Renal cortex interstitium (tissue), 11 donors: ENCODE measurements around the gene CACNG8. TPM values are rescaled to one million over a fixed set of nuclear protein-coding genes. Genes with fewer than 3 reads are reported as not detected.

Experiments
- DNase-seq, 11 donors: peaks; one replicate each; pipeline ENCODE4 v3.0.0-alpha.2; 2013; ENCODE audit warnings: low read depth in 9 of 11, low spot score in 4 of 11; ENCODE audit errors: extremely low read depth in 1 of 11
- polyA plus RNA-seq, 3 donors: library from polyadenylated mRNA; unstranded; fragments of 120-200 nt; gene quantifications; one replicate each; pipeline ENCODE4 v1.2.1, GENCODE V29; 2013; ENCODE audit not compliant: insufficient read length in 3 of 3

CACNG8 gene
- polyA plus RNA-seq, 3 donors = 0.20 to 0.51 (median 0.23) TPM

DNA sequence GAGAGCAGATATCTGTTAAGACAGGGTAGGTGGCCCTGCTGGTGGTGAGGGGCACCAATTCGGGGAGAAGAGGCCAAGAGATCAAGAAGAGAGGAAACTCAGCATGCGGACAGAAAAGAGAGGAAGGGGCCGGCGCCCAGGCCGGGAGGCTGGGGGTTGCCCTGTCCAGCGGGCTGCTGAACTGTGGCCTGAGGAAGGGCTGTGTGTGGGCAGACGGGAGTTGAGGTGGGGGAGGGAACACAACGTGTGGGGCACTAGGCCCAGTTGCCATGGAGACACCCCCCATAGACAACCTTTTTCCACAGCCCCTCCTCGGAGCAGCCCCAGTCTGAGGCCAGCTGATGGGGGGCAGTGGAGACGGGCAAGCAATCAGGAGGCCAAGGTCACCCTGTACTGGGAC lies 2.5 kb upstream of the CACNG8 start:
- DNase-seq = no peak

DNA sequence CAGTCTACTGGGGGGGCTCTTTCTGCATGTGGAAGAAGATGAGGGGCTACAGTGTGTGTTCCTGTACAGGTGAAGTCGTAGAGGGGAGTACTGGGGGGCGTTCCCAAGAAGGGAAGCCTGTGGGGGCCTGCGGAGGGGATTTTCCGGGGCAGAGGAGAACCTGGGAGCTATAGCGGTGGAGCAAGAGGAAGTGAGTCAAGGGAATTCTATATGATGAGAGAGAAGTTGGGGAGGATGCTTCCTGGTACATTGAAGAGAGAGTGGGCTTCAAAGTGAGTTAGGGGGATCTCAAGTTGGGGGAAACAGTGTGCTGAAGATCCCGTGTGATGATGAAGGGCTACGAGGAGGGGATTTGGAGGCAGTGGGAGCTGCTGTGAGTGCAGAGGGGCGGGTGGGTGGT lies 1.9 kb upstream of the CACNG8 start:
- DNase-seq = no peak

DNA sequence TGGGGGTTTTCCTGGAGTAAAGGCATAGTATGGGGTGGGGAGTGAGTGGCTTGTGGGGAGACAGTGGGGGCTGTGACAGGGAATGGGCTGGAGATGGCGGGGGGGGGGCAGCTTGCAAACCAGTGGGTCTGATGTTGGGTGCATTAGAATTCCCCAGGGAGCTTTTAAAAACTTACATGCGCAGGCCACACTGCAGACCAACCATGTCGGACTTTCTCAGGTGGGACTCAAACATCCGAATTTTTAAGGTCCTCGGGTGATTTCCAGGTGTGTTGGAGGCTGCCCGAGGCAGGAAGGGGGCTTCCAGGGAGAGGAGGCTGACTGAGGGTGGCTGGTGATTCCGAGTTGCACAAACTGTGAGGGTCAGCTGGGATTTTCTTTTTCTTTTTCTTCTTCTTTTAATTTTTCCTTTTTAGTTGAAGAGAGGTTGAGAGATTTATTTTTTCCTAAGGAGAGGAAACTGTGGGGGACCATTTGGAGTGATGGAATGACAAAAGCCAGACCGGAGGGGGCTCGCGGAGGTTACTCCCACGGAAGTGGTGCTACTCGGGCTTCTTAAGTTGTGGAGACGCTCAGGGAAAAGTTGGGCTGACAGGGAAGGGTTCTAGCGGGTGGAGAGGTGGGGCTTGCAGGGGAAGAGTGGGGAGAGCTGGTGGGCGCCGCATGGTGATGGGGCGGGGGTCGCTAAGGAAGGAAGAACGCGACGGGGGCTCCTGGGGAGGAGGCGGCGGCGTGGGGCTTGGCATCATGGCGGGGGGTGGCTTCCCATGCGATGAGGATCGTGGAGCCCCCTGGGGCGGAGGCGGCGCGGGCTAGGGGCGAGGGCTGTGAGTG lies 997 bp upstream of the CACNG8 start:
- DNase-seq = no peak

DNA sequence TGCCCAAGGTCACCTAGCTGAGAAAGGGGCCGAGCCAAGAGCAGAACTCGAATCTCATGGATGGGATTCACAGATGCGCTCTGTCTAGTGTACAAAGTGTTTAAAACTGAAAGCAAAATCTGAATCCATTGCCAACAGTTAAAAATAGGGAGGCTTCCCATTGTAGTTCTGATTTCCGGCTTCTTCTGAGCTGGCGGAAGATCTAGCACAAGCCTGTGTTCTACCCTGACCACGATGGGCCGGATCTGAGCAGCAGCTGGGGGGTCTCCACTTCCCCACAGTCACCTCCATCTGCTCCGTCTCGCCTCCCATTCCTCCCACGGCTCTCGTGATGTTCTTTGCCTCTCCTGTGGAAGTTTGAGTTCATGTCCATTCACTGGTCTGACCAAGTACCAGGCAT lies 2.4 kb downstream of the CACNG8 start:
- no peak for DNase-seq

DNA sequence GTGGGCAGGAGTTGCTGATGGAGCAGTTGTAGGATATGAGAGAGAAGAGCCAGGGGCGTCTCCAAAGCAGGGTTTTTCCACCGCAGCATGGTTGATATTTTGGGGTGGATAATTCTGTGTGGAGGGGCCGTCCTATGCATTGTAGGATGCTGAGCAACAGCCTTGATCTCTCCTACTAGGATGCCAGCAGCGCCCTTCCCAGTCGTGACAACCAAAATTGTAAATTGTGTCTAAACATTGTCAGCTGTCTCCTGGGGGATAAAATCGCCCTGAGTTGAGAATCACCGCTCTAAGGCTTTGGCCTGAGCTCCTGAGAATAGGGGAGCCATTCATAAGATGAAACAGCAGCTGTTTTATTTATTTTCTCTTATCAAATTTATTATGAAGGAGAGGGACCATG lies 4.2 kb downstream of the CACNG8 start:
- DNase-seq = no peak

DNA sequence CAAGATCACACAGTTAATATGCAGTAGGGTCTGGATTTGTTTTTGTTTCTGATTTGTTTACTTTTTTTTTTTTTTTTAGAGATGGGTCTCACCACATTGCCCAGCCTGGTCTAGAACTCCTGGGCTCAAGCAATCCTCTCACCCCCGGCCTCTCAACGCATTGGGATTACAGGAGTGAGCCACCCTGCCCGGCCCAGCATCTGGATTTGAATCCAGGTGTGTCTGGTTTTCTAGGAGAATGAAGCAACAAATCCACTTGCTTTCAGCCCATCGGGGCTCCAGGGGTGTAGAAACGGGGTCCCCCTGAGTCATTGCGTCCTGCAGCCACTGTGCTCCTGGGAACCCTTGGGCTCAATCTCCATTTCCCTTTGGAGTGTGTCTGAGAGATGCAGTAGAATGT lies 6.6 kb downstream of the CACNG8 start:
- DNase-seq = no peak

DNA sequence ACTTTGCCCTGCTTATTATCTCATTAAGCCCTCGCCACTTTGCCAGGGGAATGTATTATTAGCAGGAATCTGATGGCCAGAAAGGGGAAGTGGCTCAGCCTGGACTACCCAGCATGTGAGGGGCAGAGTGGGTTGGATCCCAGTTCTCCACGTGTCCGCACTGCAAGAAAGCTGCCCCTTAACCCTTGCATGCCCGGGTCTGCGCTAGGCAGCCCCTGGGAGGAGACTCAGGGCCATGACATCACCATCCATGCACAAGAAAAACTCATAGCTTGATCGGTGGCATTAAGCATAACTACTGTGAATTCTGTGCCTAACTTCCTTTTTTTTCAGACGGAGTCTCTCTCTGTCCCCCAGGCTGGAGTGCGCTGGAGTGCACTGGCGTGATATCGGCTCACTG lies 8.9 kb downstream of the CACNG8 start:
- DNase-seq = no peak

DNA sequence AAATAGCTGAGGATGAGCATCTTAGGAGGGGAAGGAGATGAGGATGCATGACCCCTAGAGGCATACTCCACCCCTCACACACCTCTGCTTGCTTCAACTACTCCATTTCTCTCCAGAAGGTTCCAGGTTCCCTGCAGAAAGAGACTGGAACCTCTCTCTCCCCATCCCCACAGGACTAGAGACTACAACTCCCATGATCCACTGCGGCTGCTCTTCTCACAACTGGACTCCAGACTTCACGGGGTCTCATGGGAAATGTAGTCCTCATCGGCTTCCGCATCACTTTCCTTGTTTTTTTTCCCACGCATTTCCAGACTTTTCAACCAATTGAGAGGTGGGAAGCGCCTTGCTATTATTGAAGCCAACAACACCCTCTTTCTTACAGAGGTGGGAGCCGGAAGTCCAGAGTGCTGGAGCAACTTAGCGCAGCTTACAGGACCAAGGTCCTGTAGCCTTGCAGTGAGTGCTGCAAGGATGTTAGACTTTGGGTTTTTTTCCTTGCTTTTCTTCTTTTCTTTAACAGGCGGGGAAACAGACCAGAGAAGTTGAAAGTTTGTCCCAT lies 14.8 kb downstream of the CACNG8 start:
- DNase-seq = peak in 9 of 11 donors; percentile 54 to 86 (median 75)

DNA sequence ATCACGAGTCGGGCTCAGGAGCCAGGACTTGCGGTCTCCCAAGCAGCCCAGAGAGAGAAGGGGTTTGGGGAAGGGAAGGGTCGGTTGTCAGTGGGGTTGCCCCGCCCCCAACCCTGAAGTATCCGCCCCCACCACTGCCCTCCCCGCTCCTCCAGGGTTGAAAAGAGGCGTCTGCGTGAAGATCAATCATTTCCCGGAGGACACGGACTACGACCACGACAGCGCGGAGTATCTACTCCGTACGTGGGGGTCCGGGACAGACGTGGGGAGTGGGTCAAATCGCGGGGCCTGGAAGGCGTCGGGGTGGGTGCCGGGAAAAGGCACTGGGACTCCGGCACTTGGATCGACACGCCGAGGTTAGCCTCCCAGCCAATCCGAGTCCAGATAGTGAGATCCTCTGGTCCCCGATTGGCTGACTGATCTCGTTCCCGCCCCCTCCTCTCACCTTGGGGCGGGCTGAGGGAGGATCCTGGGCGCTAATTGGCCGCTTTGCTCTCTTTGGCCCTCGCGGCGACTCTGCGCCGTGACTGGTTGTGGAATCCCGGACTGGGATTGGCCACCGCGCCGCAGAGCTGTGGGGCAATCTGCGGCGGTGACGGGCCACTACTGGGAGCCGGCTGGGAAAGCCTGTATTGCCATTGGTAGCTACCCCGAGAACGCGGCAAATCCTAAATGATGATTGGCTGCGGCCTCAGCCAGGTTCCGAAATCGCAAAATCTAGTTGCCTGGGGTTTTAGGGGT lies 15.4 kb downstream of the CACNG8 start:
- peak in 4 of 11 donors; percentile 37 to 53 (median 48) for DNase-seq

DNA sequence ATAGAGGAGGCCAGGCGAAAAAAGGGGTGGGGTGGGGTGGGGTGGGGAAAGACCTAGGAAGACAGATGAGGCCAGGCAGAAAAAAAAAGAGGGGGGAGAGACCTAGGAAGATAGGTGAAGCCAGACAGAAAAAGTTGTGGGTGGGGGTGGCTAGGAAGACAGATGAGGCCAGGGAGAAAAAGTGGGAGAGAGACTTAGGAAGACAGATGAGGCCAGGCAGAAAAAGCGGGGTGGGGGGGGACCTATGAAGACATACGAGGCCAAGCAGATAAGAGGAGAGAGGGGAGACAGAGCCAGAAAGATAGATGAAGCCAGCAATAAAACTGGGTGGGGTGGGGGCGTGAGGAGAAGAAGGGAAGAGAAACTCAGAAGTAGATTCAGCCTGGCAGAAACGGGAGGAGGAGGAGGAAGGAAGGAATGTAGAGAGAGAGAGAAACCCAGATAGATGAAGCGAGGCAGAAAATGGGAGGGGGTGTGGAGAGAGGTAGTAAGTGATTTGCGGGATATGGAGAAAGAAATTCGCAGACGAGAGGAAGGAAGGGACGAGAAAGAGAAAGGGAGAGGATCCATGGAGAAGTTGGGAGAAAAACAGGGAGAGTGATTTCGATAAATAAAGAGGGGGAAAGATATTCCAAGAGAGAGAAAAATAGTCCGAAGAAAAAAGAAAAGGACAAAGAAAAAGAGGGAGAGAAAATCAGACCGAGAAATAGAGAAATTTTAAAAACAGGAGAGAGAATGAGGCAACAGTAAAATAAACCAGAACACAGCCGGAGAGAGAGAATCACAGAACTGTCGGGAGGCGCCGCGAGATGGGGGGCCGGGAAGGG lies 16.5 kb downstream of the CACNG8 start:
- no peak for DNase-seq

DNA sequence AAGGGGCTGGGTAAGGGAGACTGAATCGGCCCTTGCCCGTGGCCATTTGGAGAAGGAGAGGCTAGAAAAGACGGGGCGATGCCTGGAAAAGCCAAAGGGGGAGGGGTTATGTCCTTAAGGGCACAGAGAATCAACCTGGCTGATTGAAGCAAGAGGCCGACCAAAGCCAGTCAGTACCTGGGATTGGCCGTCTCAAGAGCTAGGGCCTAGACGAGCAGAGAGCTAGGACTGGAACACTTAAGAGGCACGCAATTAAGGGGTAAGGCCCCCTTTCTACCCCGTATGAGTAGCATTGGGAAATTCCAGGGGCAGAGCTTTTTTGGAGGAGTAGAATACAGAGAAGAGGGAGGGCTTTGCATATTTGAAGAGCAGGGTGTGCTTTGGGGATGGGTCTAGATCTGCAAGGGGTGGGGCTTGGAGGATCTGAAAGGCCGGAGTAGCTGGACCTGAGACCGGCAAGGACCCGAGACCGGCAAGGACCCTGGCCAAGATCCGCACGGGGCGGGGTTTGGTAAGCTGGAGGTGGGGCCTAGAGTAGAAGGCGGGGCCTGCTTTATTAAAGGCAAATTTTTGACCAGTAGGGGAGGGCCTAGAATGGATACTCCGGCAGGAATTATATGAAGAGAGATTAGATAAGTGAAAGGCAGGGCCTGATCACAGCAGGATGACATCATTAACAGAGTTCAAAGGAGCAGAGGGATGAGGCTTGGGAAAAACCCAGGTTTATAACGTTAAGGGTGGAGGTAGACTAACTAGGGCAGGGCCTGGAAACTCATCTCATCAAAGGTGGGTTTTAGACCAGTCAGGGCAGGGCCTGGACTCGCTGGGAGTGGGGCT lies 18.0 kb downstream of the CACNG8 start:
- DNase-seq = no peak

DNA sequence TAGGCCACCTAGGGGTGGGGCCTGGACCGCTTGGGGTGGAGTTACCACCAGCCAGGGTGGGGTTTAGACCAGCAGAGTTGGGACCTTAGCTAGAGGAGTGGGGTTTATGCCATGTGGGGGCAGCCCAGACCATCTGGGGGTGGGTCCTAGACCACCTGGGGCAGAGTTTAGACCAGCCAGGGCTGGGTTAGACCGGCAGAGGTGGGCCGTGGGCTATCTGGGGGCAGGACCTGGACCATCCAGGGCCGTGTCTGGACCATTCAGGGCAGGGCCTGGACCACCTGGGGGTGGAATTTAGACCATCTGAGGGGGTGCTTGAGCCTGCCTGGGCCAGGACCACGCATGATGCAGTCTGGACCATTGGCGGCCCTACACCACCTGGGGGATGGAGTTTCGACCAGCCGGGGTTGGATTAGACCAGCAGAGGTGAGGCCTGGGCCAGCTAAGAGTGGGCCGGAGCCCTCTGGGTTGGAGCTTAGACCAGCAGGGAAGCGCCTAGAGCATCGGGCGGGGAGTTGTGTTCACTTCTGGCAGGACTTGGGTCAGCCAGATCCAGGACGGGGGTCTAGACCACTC lies 18.7 kb downstream of the CACNG8 start:
- DNase-seq = no peak

DNA sequence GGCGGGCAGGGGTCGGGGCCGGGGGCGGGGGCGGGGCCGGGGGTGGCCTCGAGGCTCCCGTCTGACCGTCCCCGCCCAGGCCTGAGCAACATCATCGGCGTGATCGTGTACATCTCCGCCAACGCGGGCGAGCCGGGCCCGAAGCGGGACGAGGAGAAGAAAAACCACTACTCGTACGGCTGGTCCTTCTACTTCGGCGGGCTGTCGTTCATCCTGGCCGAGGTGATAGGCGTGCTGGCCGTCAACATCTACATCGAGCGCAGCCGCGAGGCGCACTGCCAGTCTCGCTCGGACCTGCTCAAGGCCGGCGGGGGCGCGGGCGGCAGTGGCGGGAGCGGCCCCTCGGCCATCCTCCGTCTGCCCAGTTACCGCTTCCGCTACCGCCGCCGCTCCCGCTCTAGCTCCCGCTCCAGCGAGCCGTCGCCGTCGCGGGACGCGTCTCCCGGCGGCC lies 19.3 kb downstream of the CACNG8 start:
- peak in 4 of 11 donors; percentile 25 to 39 (median 38) for DNase-seq

DNA sequence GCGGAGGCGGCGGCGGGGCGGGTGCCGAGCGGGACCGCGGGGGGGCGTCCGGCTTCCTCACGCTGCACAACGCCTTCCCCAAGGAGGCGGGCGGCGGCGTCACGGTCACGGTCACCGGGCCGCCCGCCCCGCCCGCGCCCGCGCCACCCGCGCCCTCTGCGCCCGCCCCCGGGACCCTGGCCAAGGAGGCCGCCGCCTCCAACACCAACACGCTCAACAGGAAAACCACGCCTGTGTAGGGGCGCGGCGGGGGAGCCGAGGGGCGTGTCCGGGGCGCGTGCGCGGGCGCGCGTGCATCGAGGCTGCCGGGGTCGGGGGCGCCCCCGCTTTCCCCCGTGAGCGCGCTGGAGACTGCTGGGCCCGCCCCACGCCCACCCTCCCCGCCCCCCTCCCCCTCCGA lies 19.9 kb downstream of the CACNG8 start:
- DNase-seq = peak in 1 of 11 donors; percentile 27

DNA sequence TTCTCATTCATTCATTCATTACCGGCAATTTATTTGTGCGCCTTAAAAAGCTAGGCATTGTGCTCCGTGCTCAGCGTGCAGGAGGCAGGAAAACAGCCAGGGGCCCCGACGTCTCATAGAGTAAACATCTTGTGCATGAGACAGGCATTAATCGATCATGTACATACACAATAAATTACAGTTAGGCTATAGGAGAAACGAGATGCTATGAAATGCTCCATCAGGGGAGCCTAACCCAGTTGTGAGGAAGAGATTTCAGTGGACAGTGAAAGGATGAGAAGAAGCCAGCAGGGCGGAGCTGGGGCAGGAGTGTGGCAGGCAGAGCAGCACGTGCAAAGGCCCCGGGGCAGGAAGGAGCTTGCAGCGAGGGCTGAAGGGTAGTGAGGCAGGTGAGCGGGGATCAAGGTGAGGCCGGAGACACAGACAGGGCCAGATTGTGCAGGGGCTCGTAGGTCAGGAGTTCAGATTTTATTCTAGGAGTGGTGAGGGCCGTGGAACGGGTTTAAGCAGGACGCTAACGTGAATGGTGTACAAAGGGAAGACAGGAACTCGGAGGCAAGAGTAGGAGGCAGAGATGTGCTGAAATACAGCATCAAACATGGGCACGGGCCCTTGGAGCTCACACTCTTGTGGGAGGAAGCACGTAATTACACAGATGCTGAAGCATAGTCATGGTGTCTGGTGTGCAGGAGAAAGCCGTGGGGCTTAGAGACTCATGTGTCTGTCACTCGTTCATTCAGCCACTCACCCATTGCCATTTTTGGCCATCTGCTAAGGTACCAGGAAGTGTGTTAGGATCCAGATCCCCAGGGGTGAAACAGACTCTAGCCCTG lies 20.9 kb downstream of the CACNG8 start:
- DNase-seq = no peak

DNA sequence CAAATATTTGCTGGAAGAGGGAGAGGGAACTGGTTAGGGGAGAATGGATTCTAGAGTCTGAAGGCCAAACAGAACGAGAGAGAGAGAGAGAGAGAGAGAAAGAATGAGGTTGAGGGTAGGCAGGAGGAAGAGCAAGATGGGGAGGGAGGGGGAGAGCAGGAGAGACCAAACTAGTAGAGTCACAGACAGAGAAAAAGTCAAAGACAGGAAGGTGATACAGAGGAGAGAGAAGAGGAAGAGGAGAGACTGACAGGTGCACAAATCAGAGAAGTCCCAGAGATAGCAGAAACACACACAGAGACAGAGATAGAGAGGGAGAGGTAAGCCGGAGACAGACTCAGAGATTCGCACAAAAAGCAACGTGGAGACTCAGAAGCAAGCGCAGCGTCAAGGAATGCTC lies 23.1 kb downstream of the CACNG8 start:
- no peak for DNase-seq

DNA sequence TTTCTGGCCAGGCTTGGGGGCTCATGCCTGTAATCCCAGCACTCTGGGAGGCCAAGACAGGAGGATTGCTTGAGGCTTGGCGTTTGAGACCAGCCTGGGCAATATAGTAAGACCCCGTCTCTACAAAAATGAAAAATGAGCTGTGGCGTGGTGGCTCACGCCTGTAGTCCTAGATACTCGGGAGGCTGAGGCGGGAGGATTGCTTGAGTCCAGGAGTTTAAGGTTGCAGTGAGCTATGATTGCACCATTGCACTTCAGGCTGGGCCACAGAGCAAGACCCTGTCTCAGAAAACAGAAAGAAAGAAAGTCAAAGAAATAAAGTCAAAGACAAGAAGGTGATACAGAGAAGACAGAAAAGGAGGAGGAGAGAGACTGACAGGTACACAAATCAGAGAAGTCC lies 26.2 kb downstream of the CACNG8 start:
- DNase-seq = no peak
